Stomach (tissue), 9 donors: ENCODE measurements around the gene LHFPL2. TPM values are rescaled to one million over a fixed set of nuclear protein-coding genes. Genes with fewer than 3 reads are reported as not detected.
"Not testable (repeated sequence)": the region's sequence is repeated elsewhere in the genome, so short reads cannot be mapped to it uniquely, and the experiment has no call there.

Experiments
- DNase-seq, 2 donors: peaks; one replicate each; pipeline versions ENCODE4 v3.0.0 to v3.0.0-alpha.2; 2013 to 2019
- H3K27ac ChIP-seq, 5 donors: fragments of 200-600 bp in 4 of 5; sonication (generic) in 4 of 5; one replicate each; pipeline ENCODE4 v1.5.1; 2013 to 2019; ENCODE audit warnings: mild to moderate bottlenecking in 1 of 5, moderate library complexity in 1 of 5
- H3K27me3 ChIP-seq, 3 donors: fragments of 200-600 bp; sonication (generic); one replicate each; pipeline ENCODE4 v1.5.1; 2017 to 2019; ENCODE audit warnings: mixed run types in 1 of 3
- H3K36me3 ChIP-seq, 4 donors: fragments of 200-600 bp; sonication (generic); 1 replicate in 3 of 4; 2 replicates in 1 of 4; pipeline ENCODE4 v1.5.1; 2016 to 2019
- H3K4me1 ChIP-seq, 4 donors: fragments of 200-600 bp; sonication (generic); one replicate each; pipeline ENCODE4 v1.5.1; 2016 to 2019
- H3K4me3 ChIP-seq, 4 donors: fragments of 200-600 bp; sonication (generic) in 3 of 4; one replicate each; pipeline ENCODE4 v1.5.1; 2016 to 2019; ENCODE audit warnings: mild to moderate bottlenecking in 1 of 4
- H3K9me3 ChIP-seq, 4 donors: fragments of 200-600 bp; sonication (generic); one replicate each; pipeline ENCODE4 v1.5.1; 2016 to 2019
- CTCF ChIP-seq, 7 experiments: fragments of 450-650 bp in 4 of 7; fragments of 200-600 bp in 3 of 7; sonication (generic) in 3 of 7; IDR thresholded peaks; one replicate each; pipeline ENCODE4 v1.5.1; 2016 to 2019; ENCODE audit warnings: antibody characterized with exemption in 7 of 7, control low read depth in 2 of 7, mild to moderate bottlenecking in 1 of 7
- EP300 ChIP-seq: sonication (generic); formaldehyde crosslinking; IDR thresholded peaks from one replicate; pipeline ENCODE4 v1.6.1; 2017; ENCODE audit warnings: antibody characterized with exemption
- POLR2A ChIP-seq, 4 donors: fragments of 450-650 bp; IDR thresholded peaks; one replicate each; pipeline ENCODE4 v1.6.1; 2016; ENCODE audit warnings: antibody characterized with exemption in 4 of 4, control low read depth in 2 of 4, mild to moderate bottlenecking in 1 of 4, moderate library complexity in 1 of 4
- POLR2AphosphoS5 ChIP-seq, 3 donors: sonication (generic); formaldehyde crosslinking; IDR thresholded peaks; one replicate each; pipeline ENCODE4 v1.6.1; 2016; ENCODE audit warnings: antibody characterized with exemption in 3 of 3
- WGBS, 5 donors: extraction: QIAGEN DNeasy Blood & Tissue Kit in 3 of 5; methylation state at CpG; one replicate each; pipeline versions ENCODE4 v1.1.5 to v1.1.7; 2013 to 2018; 5-methylcytosine and 5-hydroxymethylcytosine counted together
- intact Hi-C: fragments of 100-400 bp; cut with DNase I; formaldehyde crosslinking; loops from one replicate; pipeline ENCODE4 v1.15.1; 2023; ENCODE audit warnings: low total_unique reads
- polyA plus RNA-seq, 3 donors: library from polyadenylated mRNA; stranded (reverse); fragments of 200-250 nt; gene quantifications; one replicate each; pipeline ENCODE4 v1.2.3, GENCODE V29; 2013
- total RNA-seq, 5 donors: library from RNA; depleted of rRNA; stranded (reverse); fragments of >200 nt; gene quantifications; one replicate each; pipeline versions ENCODE4 v1.1.0 to v1.2.3, GENCODE V29; 2014 to 2016
- donor health status: healthy with polysubstance abuse.
- donor health status: Bipolar disorder and iron deficiency.
- donor health status: healthy.

Gene LHFPL2
- total and polyA plus RNA-seq, 8 donors = 3.7 to 53.6 (median 24.3) TPM

GRCh38 chr5:78679905-78680304, 31.3 kb upstream of the LHFPL2 start:
- no peak for TF ChIP-seq CTCF (IDR thresholded peaks at IDR 0.05)
- no peak for TF ChIP-seq POLR2A (IDR thresholded peaks at IDR 0.05)
- TF ChIP-seq EP300 = no peak
- TF ChIP-seq POLR2AphosphoS5 (IDR thresholded peaks at IDR 0.05) = no peak
- no peaks in the 10 kb centered on the region for H3K36me3 ChIP-seq
- H3K4me1 ChIP-seq = peaks cover 0 to 9% (median 7%) of the 10 kb centered on the region in 4 donors
- no peaks in the 10 kb centered on the region for H3K9me3 ChIP-seq
- no peak for DNase-seq
- no peak overlapping the region for H3K27ac ChIP-seq
- H3K4me3 ChIP-seq = no peak overlapping the region
- H3K27me3 ChIP-seq = no peaks in the 10 kb centered on the region
- intact Hi-C loops = no loop called here
- 90 to 95% (median 95%) methylated on average over 5 of the region's 5 CpGs for WGBS, 5 donors

GRCh38 chr5:78677777-78678668, 29.5 kb upstream of the LHFPL2 start:
- intact Hi-C loops = no loop called here
- peak overlapping the region in 4 of 5 donors; percentile 25 to 76 (median 60) for H3K27ac ChIP-seq

GRCh38 chr5:78675956-78676730, 27.6 kb upstream of the LHFPL2 start:
- H3K4me3 ChIP-seq = no peak overlapping the region
- WGBS, 5 donors = 54 to 70% (median 64%) methylated on average over 6 of the region's 6 CpGs
- H3K4me1 ChIP-seq = peaks cover 0 to 9% (median 7%) of the 10 kb centered on the region in 4 donors
- intact Hi-C loops = no loop called here
- peak in 1 of 2 donors; percentile 51 for DNase-seq
- no peaks in the 10 kb centered on the region for H3K36me3 ChIP-seq
- no peaks in the 10 kb centered on the region for H3K9me3 ChIP-seq
- H3K27ac ChIP-seq = peak overlapping the region in 1 of 5 donors; percentile 16
- no peaks in the 10 kb centered on the region for H3K27me3 ChIP-seq
- TF ChIP-seq POLR2A (IDR thresholded peaks at IDR 0.05) = no peak
- TF ChIP-seq EP300 = no peak
- no peak for TF ChIP-seq CTCF (IDR thresholded peaks at IDR 0.05)
- no peak for TF ChIP-seq POLR2AphosphoS5 (IDR thresholded peaks at IDR 0.05)

More at GRCh38 chr5:78677777-78678668, 29.5 kb upstream of the LHFPL2 start:
- TF ChIP-seq POLR2A (IDR thresholded peaks at IDR 0.05) (no peak), POLR2AphosphoS5 (IDR thresholded peaks at IDR 0.05) (peak in 1 of 3 donors; percentile 49)
- Histone ChIP-seq H3K9me3 (no peaks in the 10 kb centered on the region), H3K36me3 (no peaks in the 10 kb centered on the region), H3K4me3 (no peak overlapping the region), H3K27me3 (no peaks in the 10 kb centered on the region), H3K4me1 (peaks cover 0 to 9% (median 7%) of the 10 kb centered on the region in 4 donors)
- peak in 1 of 2 donors; percentile 87 for DNase-seq
- WGBS, 5 donors = 52 to 60% (median 56%) methylated on average over 6 of the region's 6 CpGs

- intact Hi-C loops, DNase-seq, H3K4me3 ChIP-seq, H3K4me1 ChIP-seq, H3K27me3 ChIP-seq, H3K9me3 ChIP-seq, H3K36me3 ChIP-seq, H3K27ac ChIP-seq: not testable (repeated sequence)
Measured at GRCh38 chr5:78673827-78674226, 25.3 kb upstream of the LHFPL2 start.

- 80 to 89% (median 85%) methylated on average over 2 of the region's 2 CpGs for WGBS, 5 donors
- Histone ChIP-seq H3K27ac (no peak overlapping the region), H3K27me3 (no peaks in the 10 kb centered on the region)
Measured at GRCh38 chr5:78672154-78672553, 23.6 kb upstream of the LHFPL2 start.

More at GRCh38 chr5:78672154-78672553, 23.6 kb upstream of the LHFPL2 start:
- no peak for DNase-seq
- intact Hi-C loops = no loop called here
- H3K9me3 ChIP-seq = no peaks in the 10 kb centered on the region
- H3K36me3 ChIP-seq = no peaks in the 10 kb centered on the region
- H3K4me1 ChIP-seq = no peaks in the 10 kb centered on the region
- no peak for TF ChIP-seq POLR2A (IDR thresholded peaks at IDR 0.05)
- no peak for TF ChIP-seq POLR2AphosphoS5 (IDR thresholded peaks at IDR 0.05)
- no peak for TF ChIP-seq EP300
- TF ChIP-seq CTCF (IDR thresholded peaks at IDR 0.05) = no peak
- H3K4me3 ChIP-seq = no peak overlapping the region
